Hematopoietic multipotent progenitor cell (in vitro differentiated cells): ENCODE results near the gene ELMO2. TPM values are rescaled to one million over a fixed set of nuclear protein-coding genes. Genes with fewer than 3 reads are reported as not detected.
"Not testable (repeated sequence)": the region's sequence is repeated elsewhere in the genome, so short reads cannot be mapped to it uniquely, and the experiment has no call there.

Experiments
- DNase-seq, 3 donors: peaks; one replicate each; pipeline ENCODE4 v3.0.0-alpha.2; 2011 to 2015; ENCODE audit warnings: low read depth in 2 of 3, low spot score in 2 of 3
- total RNA-seq: library from RNA; depleted of rRNA; stranded (reverse); fragments of >200 nt; gene quantifications from one replicate; pipeline ENCODE4 v1.2.3, GENCODE V29; 2012

ELMO2 gene
- total RNA-seq, 1 donor: 49.0 TPM

GRCh38 chr20:46407671-46407996 is 1.2 kb upstream of the ELMO2 start:
- no peak for DNase-seq

- DNase-seq: peak in 2 of 3 donors; percentile 53
Observed at GRCh38 chr20:46406986-46407670, 713 bp upstream of the ELMO2 start.

DNA sequence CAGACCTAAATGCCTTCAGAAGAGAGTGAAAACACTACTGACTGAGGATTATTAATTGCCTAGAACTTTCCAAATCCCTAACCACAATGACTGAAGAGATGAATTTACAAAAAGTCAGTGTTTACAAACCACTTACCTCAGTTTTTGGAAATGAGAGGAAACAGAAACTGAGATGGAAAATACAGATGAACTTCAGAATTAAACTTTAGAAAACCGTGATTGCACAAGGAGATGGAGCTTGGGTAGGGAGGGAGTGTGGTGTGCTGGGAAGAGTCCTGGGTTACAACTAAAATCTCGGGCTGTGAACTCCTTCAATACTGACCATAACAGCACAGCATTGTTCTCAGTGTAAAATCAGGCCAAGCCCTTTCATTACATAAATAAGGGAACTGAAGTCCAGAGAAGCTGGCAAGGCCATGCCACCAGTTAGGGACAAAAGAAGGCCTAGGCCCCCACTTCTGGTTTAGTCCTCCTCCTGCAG is 4.0 kb downstream of the ELMO2 start:
- no peak for DNase-seq

GRCh38 chr20:46401478-46401860 is 4.9 kb downstream of the ELMO2 start:
- peak in 2 of 3 donors; percentile 29 to 51 for DNase-seq

- peak; percentile 31 to 69 (median 53) for DNase-seq
Observed at GRCh38 chr20:46400828-46401477, 5.5 kb downstream of the ELMO2 start.

DNA sequence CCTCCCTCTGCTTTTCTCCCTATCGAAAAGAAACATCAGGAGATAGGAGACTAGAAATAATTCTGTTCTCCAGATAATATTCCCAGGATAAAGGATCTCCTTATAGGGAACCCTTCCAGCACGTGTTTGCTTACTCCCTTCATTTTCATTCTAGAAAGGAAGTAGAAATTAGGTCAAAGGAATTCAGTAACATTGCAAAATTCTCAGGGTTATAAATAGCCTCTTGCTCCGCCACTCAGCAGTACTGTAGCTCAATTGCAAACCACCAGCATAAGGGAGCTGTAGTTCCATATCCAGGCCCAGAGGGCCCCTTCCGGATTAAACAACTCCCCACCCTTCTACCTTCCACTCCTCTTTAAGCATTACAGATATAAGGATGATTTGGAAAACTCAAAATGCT is 6.2 kb downstream of the ELMO2 start:
- peak in 1 of 3 donors; percentile 10 for DNase-seq

- DNase-seq: peak in 1 of 3 donors; percentile 22
Observed at GRCh38 chr20:46399401-46399800, 7.0 kb downstream of the ELMO2 start.

DNA sequence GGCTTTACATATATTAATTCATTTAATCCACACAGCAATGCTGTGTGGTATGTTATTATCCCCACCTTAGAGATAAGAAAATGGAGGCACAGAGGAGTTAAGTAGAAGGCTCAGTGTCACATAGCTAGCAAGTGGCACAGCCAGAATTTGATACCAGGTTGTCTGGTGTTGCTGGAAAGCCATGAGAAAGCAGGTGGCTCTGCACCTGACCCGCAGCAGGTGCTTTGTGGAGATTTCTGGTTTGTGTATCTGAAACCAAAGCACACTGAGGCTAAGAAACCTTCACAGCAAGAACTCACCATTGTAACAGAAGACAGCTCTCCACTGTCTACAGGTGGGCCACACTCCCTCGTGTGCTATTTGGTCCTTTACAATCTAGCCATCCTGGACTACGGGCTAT is 7.5 kb downstream of the ELMO2 start:
- no peak for DNase-seq

- no peak for DNase-seq
Observed at GRCh38 chr20:46396052-46396740, 10.2 kb downstream of the ELMO2 start.

GRCh38 chr20:46394872-46395760 is 11.3 kb downstream of the ELMO2 start:
- no peak for DNase-seq

GRCh38 chr20:46393967-46394366 is 12.4 kb downstream of the ELMO2 start:
- no peak for DNase-seq

- no peak for DNase-seq
Observed at GRCh38 chr20:46388937-46389336, 17.5 kb downstream of the ELMO2 start.

- no peak for DNase-seq
Observed at GRCh38 chr20:46388201-46388836, 18.1 kb downstream of the ELMO2 start.

GRCh38 chr20:46387054-46387453 is 19.4 kb downstream of the ELMO2 start:
- DNase-seq: not testable (repeated sequence)

DNA sequence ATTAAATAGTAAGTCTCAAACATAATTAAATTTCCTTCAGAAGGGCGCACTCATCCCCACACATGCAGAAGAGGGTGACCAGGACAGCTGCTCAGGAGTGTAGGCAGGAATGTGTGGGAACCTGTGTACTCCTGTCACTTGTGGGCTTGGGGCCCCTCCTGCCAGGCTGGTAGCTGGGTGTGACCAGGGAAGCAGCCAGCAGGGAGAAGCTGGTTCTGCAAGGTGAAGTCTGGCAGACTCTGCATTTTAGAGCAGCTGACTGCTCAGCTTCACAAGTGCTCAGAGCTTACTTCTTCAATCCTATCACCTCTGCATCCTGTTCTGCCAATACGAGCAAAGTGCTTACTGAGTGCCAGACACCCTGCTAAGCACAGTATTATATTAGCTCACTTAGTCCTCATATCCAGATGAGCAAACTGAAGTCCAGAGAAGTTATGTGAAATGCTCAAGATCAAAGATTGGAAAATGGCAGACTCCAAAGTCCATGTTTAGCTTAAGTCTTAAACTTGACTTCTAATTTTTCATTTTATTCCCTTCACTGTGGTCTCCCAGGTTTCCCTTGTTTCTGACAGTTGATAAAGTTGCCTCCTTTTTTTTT is 27.9 kb downstream of the ELMO2 start:
- DNase-seq: no peak

DNA sequence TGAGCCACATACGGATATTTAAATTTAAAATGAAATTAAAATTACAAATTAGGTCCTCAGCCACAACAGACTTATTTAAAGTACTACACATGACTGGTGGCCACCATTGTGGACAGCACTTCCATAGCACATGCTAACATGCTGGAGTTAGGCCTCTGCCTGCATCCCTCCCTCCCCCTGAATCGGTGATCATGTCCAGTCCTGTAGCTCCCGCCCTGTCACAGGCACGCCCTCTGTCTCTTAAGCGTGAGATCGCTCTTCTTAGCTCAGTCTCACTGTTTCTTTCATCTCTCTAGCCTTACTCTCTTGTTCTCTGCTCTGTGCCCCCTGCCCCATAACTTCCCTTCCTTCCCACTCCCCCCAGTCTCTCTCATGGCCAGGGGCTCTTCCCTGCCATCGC is 28.9 kb downstream of the ELMO2 start:
- no peak for DNase-seq

DNA sequence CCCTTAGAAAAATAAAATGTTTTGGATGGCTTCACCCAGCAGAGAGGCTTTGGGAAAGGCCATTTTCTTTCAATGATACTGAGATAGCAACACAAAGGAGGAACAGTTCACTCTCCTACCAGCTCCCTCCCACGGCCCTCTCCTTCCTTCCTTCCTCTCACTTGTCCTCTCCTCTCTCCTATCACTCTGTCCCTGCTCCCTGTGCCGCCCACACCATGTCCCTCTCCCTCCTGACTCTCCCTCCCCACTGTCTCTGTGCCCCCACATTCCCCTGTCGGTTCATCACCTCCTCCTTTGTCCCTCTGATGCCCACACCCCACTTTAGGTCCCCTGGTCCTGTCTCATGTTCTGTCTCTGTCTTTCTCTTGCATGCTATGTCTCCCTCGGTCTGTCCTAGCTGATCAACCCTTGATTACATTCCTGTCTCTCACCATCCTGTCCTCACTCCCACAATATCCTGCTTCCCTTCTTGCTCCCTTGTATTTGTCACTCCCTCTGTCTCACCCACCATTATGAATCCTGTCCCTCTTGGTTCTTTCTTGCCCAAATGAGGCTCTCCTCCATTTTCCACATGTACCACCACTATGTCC is 30.1 kb downstream of the ELMO2 start:
- no peak for DNase-seq

DNA sequence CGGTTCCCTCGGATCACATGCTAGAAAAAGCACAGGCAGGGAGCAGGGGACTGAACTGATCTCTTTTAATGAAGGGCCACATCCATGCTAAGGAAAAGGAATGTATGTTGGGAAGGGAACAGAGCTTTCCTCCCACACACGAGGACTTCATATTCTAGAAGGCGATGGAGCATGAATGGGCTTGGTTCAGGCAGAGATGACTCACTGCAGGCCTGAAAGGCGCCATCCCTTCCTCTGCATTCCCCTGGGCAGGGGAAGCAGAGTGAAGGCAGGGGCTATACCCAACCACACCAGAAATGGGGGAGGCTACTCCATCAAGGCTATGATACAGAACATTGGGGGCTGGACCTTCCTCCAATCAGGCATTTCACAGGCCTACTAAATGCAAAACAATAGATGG is 30.6 kb downstream of the ELMO2 start:
- no peak for DNase-seq

GRCh38 chr20:46374383-46374782 is 32.0 kb downstream of the ELMO2 start:
- no peak for DNase-seq

GRCh38 chr20:46371656-46372055 is 34.8 kb downstream of the ELMO2 start:
- no peak for DNase-seq
